Peyer's patch (tissue), 4 donors: ENCODE data around the gene CTBP1. TPM values are rescaled to one million over a fixed set of nuclear protein-coding genes. Genes with fewer than 3 reads are reported as not detected.
"Not testable (repeated sequence)": the region's sequence is repeated elsewhere in the genome, so short reads cannot be mapped to it uniquely, and the experiment has no call there.

ENCODE experiments used
- DNase-seq, 3 donors: peaks; one replicate each; pipeline ENCODE4 v3.0.0-alpha.2; 2017 to 2019
- H3K27ac ChIP-seq, 4 donors: fragments of 200-600 bp; sonication (generic); one replicate each; pipeline ENCODE4 v1.5.1; 2016 to 2019
- H3K27me3 ChIP-seq, 2 donors: fragments of 200-600 bp; sonication (generic); one replicate each; pipeline ENCODE4 v1.5.1; 2019
- H3K36me3 ChIP-seq, 3 donors: fragments of 200-600 bp; sonication (generic); one replicate each; pipeline ENCODE4 v1.5.1; 2016 to 2019
- H3K4me1 ChIP-seq, 4 donors: fragments of 200-600 bp; sonication (generic); one replicate each; pipeline ENCODE4 v1.5.1; 2016 to 2019
- H3K4me3 ChIP-seq, 4 donors: fragments of 200-600 bp; sonication (generic); 1 replicate in 3 of 4; 2 replicates in 1 of 4; pipeline ENCODE4 v1.5.1; 2016 to 2019; ENCODE audit warnings: mild to moderate bottlenecking in 1 of 4
- H3K9me3 ChIP-seq, 4 donors: fragments of 200-600 bp; sonication (generic); one replicate each; pipeline ENCODE4 v1.5.1; 2016 to 2019; ENCODE audit warnings: mild to moderate bottlenecking in 1 of 4
- POLR2A ChIP-seq, 2 donors: fragments of 450-650 bp; IDR thresholded peaks; one replicate each; pipeline ENCODE4 v1.5.1; 2017; ENCODE audit warnings: antibody characterized with exemption in 2 of 2, mild to moderate bottlenecking in 2 of 2, moderate library complexity in 2 of 2
- total RNA-seq, 4 donors: library from RNA; depleted of rRNA; stranded (reverse); fragments of >200 nt; gene quantifications; one replicate each; pipeline ENCODE4 v1.1.0, GENCODE V29; 2016
- TF ChIP-seq, protein P1 (sequence below), 6 experiments: fragments of 450-650 bp in 4 of 6; fragments of 200-600 bp in 2 of 6; sonication (generic) in 1 of 6; IDR thresholded peaks; one replicate each; pipeline ENCODE4 v1.5.1; 2017 to 2019; ENCODE audit warnings: antibody characterized with exemption in 6 of 6, mild to moderate bottlenecking in 3 of 6, moderate library complexity in 1 of 6

CTBP1 gene
- total RNA-seq, 4 donors from 2014 or later = 245 to 371 (median 288) TPM

DNA sequence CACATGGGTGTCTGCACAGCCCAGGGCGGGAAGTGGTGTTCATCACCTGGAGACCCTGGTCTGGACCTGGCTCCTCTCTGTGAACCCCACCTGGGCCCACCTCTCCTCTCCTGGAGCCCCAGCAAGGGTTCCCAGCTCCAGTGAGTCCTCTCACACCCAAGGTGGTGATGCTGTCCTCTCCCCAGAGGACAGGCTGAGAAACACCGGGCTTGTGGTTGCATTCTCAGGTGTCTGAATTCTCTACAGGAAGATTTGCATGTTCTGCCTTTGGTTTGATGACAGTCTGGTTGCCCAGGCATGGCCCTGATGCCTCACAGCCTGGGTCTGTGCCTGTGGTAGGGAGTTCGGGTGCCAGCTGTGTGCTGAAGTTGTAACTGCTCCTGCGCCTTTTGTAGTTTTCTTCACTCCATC lies 44.6 kb upstream of the CTBP1 start:
- no peak overlapping the region for H3K4me3 ChIP-seq
- peak overlapping the region in 1 of 4 donors; percentile 46 for H3K27ac ChIP-seq
- no peaks in the 10 kb centered on the region for H3K27me3 ChIP-seq
- no peaks in the 10 kb centered on the region for H3K9me3 ChIP-seq
- peaks cover 0 to 32% (median 0%) of the 10 kb centered on the region in 3 donors for H3K36me3 ChIP-seq
- no peak for TF ChIP-seq POLR2A (IDR thresholded peaks at IDR 0.05)
- TF ChIP-seq, protein P1, sequence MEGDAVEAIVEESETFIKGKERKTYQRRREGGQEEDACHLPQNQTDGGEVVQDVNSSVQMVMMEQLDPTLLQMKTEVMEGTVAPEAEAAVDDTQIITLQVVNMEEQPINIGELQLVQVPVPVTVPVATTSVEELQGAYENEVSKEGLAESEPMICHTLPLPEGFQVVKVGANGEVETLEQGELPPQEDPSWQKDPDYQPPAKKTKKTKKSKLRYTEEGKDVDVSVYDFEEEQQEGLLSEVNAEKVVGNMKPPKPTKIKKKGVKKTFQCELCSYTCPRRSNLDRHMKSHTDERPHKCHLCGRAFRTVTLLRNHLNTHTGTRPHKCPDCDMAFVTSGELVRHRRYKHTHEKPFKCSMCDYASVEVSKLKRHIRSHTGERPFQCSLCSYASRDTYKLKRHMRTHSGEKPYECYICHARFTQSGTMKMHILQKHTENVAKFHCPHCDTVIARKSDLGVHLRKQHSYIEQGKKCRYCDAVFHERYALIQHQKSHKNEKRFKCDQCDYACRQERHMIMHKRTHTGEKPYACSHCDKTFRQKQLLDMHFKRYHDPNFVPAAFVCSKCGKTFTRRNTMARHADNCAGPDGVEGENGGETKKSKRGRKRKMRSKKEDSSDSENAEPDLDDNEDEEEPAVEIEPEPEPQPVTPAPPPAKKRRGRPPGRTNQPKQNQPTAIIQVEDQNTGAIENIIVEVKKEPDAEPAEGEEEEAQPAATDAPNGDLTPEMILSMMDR (IDR thresholded peaks at IDR 0.05) = no peak
- peak in 2 of 3 donors; percentile 26 to 40 for DNase-seq
- peaks cover 0 to 47% (median 26%) of the 10 kb centered on the region in 4 donors for H3K4me1 ChIP-seq

DNA sequence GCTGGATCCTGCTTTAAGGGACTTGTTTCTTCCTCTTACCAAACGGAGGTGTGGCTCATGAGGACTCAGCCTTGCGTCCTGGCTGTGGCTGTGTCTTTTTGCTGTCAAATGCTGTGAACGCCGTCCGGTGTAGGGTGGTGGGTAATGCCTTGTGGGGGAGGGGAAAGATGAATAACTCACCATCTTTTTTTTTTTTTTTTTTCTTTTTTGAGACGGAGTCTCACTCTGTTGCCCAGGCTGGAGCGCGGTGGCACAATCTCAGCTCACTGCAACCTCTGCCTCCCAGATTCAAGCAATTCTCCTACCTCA lies 43.7 kb upstream of the CTBP1 start:
- Histone ChIP-seq H3K36me3 (peaks cover 0 to 24% (median 0%) of the 10 kb centered on the region in 3 donors), H3K4me1 (peaks cover 0 to 48% (median 26%) of the 10 kb centered on the region in 4 donors), H3K27ac (peak overlapping the region in 1 of 4 donors; percentile 5)
- not testable (repeated sequence) for DNase-seq, H3K27me3 ChIP-seq, H3K9me3 ChIP-seq, H3K4me3 ChIP-seq

GRCh38 chr4:1291996-1292702 lies 43.2 kb upstream of the CTBP1 start:
- Histone ChIP-seq H3K27ac (peak overlapping the region in 1 of 4 donors; percentile 5), H3K9me3 (no peaks in the 10 kb centered on the region), H3K4me3 (peak overlapping the region in 1 of 4 donors; percentile 99), H3K36me3 (peaks cover 0 to 19% (median 0%) of the 10 kb centered on the region in 3 donors), H3K27me3 (no peaks in the 10 kb centered on the region), H3K4me1 (peaks cover 0 to 48% (median 26%) of the 10 kb centered on the region in 4 donors)
- peak in 1 of 3 donors; percentile 28 for DNase-seq
- TF ChIP-seq, protein P1 (IDR thresholded peaks at IDR 0.05) = no peak
- no peak for TF ChIP-seq POLR2A (IDR thresholded peaks at IDR 0.05)

GRCh38 chr4:1291091-1291490 lies 42.2 kb upstream of the CTBP1 start:
- peak in 1 of 3 donors; percentile 13 for DNase-seq
- peak overlapping the region in 2 of 4 donors; percentile 88 to 91 for H3K27ac ChIP-seq
- peaks cover 0 to 9% (median 0%) of the 10 kb centered on the region in 3 donors for H3K36me3 ChIP-seq
- H3K9me3 ChIP-seq = no peaks in the 10 kb centered on the region
- H3K27me3 ChIP-seq = no peaks in the 10 kb centered on the region
- H3K4me1 ChIP-seq = peaks cover 0 to 48% (median 26%) of the 10 kb centered on the region in 4 donors
- no peak for TF ChIP-seq POLR2A (IDR thresholded peaks at IDR 0.05)
- TF ChIP-seq, protein P1 (IDR thresholded peaks at IDR 0.05) = no peak
- peak overlapping the region; percentile 86 to 99 (median 93) for H3K4me3 ChIP-seq

- Histone ChIP-seq H3K4me1 (peaks cover 0 to 47% (median 26%) of the 10 kb centered on the region in 4 donors), H3K4me3 (peak overlapping the region; percentile 86 to 99 (median 93)), H3K27ac (peak overlapping the region; percentile 88 to 91 (median 90)), H3K9me3 (no peaks in the 10 kb centered on the region), H3K36me3 (peaks cover 0 to 9% (median 0%) of the 10 kb centered on the region in 3 donors), H3K27me3 (no peaks in the 10 kb centered on the region)
- DNase-seq = peak in 1 of 3 donors; percentile 67
- TF ChIP-seq POLR2A (IDR thresholded peaks at IDR 0.05) = no peak
- TF ChIP-seq, protein P1 (IDR thresholded peaks at IDR 0.05) = no peak
Observed at GRCh38 chr4:1290165-1290977, 41.4 kb upstream of the CTBP1 start.
